Endothelial cell of umbilical vein (primary cell): ENCODE results near the gene RASL11A. TPM values are rescaled to one million over a fixed set of nuclear protein-coding genes. Genes with fewer than 3 reads are reported as not detected.

ENCODE experiments used
- BruUV-seq: library from RNA; stranded (reverse); fragments of 400-500 nt; replicated peaks from 2 replicates; lab custom pipeline; 2021; lab: Mats Ljungman, UMichigan
- CTCF ChIA-PET: fragments of 300-600, 350-600 bp; sonication (Branson Sonifier 250); formaldehyde crosslinking; loops from one replicate; lab custom pipeline; 2021; ENCODE audit warnings: antibody characterized with exemption, inconsistent platforms; lab: Charles Lee
- POLR2A ChIA-PET: fragments of 300-600, 350-600 bp; sonication (Branson Sonifier 250); formaldehyde crosslinking; loops from one replicate; lab custom pipeline; 2021; ENCODE audit warnings: antibody characterized with exemption, inconsistent platforms; lab: Charles Lee
- DNase-seq: peaks from one replicate; pipeline ENCODE4 v3.0.0-alpha.2; 2011; ENCODE audit warnings: low read depth, low spot score
- FAIRE-seq: peaks from 2 replicates; lab custom pipeline; 2011; peaks lifted over from hg19 to GRCh38; lab: Jason Lieb, UNC
- H2AFZ ChIP-seq: 2 replicates; pipeline ENCODE4 v1.6.0; 2012; ENCODE audit warnings: low read depth, low read length, control low read depth, inconsistent platforms
- H3K27ac ChIP-seq: 2 replicates; pipeline ENCODE4 v1.5.1; 2011; ENCODE audit warnings: low read depth, mild to moderate bottlenecking, control low read depth, low read length, moderate library complexity; ENCODE audit not compliant: insufficient read depth
- H3K27me3 ChIP-seq, 2 experiments: 2 replicates each; pipeline versions ENCODE4 v1.6.0 to v1.6.1; 2011; ENCODE audit warnings: low read length in 2 of 2, mixed read lengths in 1 of 2; ENCODE audit not compliant: control insufficient read depth in 2 of 2, insufficient read depth in 2 of 2
- H3K36me3 ChIP-seq, 2 experiments: 2 replicates in 1 of 2; 3 replicates in 1 of 2; pipeline ENCODE4 v1.5.1; 2011; ENCODE audit warnings: low read length in 2 of 2, mild to moderate bottlenecking in 1 of 2, moderate library complexity in 1 of 2; ENCODE audit not compliant: control insufficient read depth in 2 of 2, insufficient read depth in 2 of 2; ENCODE audit errors: extremely low read depth in 1 of 2
- H3K4me1 ChIP-seq: 3 replicates; pipeline ENCODE4 v1.5.1; 2011; ENCODE audit warnings: mild to moderate bottlenecking, low read length; ENCODE audit not compliant: control insufficient read depth, insufficient read depth; ENCODE audit errors: extremely low read depth
- H3K4me2 ChIP-seq: 2 replicates; pipeline ENCODE4 v1.6.1; 2011; ENCODE audit warnings: low read length, control low read depth, mixed read lengths; ENCODE audit not compliant: insufficient read depth
- H3K4me3 ChIP-seq, 3 experiments: fragments of 200-600 bp in 1 of 3; sonication (generic), shearing (Covaris generic) in 1 of 3; replicated peaks in 1 of 3; 2 replicates each; pipeline ENCODE4 v1.5.1; 2011 to 2016; ENCODE audit warnings: control low read depth in 3 of 3, low read length in 3 of 3, mild to moderate bottlenecking in 2 of 3, inconsistent platforms in 1 of 3, low read depth in 1 of 3, moderate library complexity in 1 of 3; ENCODE audit not compliant: insufficient read depth in 1 of 3
- H3K79me2 ChIP-seq: 2 replicates; pipeline ENCODE4 v1.6.0; 2012; ENCODE audit warnings: low read length, inconsistent platforms; ENCODE audit not compliant: control insufficient read depth, insufficient read depth
- H3K9ac ChIP-seq: replicated peaks from 2 replicates; pipeline ENCODE3; 2011; ENCODE audit warnings: low read length, control low read depth; ENCODE audit not compliant: insufficient read depth; ENCODE audit errors: extremely low read depth
- H3K9me1 ChIP-seq: replicated peaks from 3 replicates; pipeline ENCODE4 v1.6.0; 2011; ENCODE audit warnings: mild to moderate bottlenecking, low read length; ENCODE audit not compliant: control insufficient read depth, insufficient read depth; ENCODE audit errors: extremely low read depth
- H3K9me3 ChIP-seq: replicated peaks from 2 replicates; pipeline ENCODE4 v1.5.1; 2012; ENCODE audit warnings: low read length, inconsistent platforms; ENCODE audit not compliant: control insufficient read depth, insufficient read depth
- H4K20me1 ChIP-seq: replicated peaks from 2 replicates; pipeline ENCODE3; 2011; ENCODE audit warnings: mild to moderate bottlenecking, low read length; ENCODE audit not compliant: control insufficient read depth, insufficient read depth; ENCODE audit errors: extremely low read depth
- EZH2 ChIP-seq: IDR thresholded peaks from 2 replicates; pipeline ENCODE4 v1.6.1; 2012; ENCODE audit warnings: borderline replicate concordance, low read depth, mild to moderate bottlenecking, moderate library complexity, low read length, inconsistent platforms; ENCODE audit not compliant: severe bottlenecking
- FOS ChIP-seq: IDR thresholded peaks from 2 replicates; pipeline ENCODE4 v1.6.1; 2011; ENCODE audit warnings: mild to moderate bottlenecking, low read length, moderate library complexity, borderline replicate concordance; ENCODE audit not compliant: insufficient read depth
- GATA2 ChIP-seq: IDR thresholded peaks from 2 replicates; pipeline ENCODE4 v1.7.0; 2011; ENCODE audit warnings: low read depth, mild to moderate bottlenecking, moderate library complexity, mixed read lengths, low read length; ENCODE audit not compliant: insufficient read length, insufficient read depth
- JUN ChIP-seq: IDR thresholded peaks from 2 replicates; pipeline ENCODE4 v1.6.1; 2011; ENCODE audit warnings: borderline replicate concordance, low read depth; ENCODE audit not compliant: insufficient read length, insufficient read depth
- MYC ChIP-seq: IDR thresholded peaks from one replicate; pipeline ENCODE4 v1.6.1; 2011; ENCODE audit warnings: mild to moderate bottlenecking, low read depth, low read length
- POLR2A ChIP-seq: IDR thresholded peaks from 2 replicates; pipeline ENCODE4 v1.6.1; 2012; ENCODE audit warnings: low read depth, mild to moderate bottlenecking, control low read depth, low read length
- POLR2AphosphoS5 ChIP-seq: IDR thresholded peaks from 2 replicates; pipeline ENCODE4 v1.6.1; 2012; ENCODE audit warnings: low read depth, mild to moderate bottlenecking, control low read depth, low read length, moderate library complexity; ENCODE audit not compliant: insufficient read depth
- dilution Hi-C: fragments of 300-500 bp; cut with MboI; formaldehyde crosslinking; loops from one replicate; pipeline ENCODE4 v1.15.0; 2019; ENCODE audit warnings: low sequenced_read_pairs; ENCODE audit not compliant: extremely low pct_ligation_motif_present
- intact Hi-C: fragments of 100-400 bp; cut with micrococcal nuclease; formaldehyde crosslinking; loops from one replicate; pipeline ENCODE4 v1.10.0; 2022
- polyA plus RNA-seq, 4 experiments: library from polyadenylated mRNA; depleted of rRNA in 3 of 4; stranded (reverse) in 3 of 4; unstranded in 1 of 4; fragments of >200 nt; gene quantifications; 2 replicates each; pipeline versions ENCODE4 v1.2.1 to v1.2.3, GENCODE V29; 2011 to 2012; ENCODE audit warnings: missing spikeins in 1 of 4
- total RNA-seq: library from RNA; stranded (reverse); gene quantifications from 2 replicates; pipeline ENCODE4 v1.2.3, GENCODE V29; 2021
- TF ChIP-seq, protein P1 (sequence below), 2 donors: IDR thresholded peaks; 1 replicate in 1 of 2; 2 replicates in 1 of 2; pipeline ENCODE4 v1.5.1; 2011; ENCODE audit warnings: low read length in 2 of 2, mild to moderate bottlenecking in 2 of 2, moderate library complexity in 2 of 2, control low read depth in 1 of 2, inconsistent platforms in 1 of 2, low read depth in 1 of 2; ENCODE audit not compliant: insufficient read depth in 1 of 2; ENCODE audit errors: extremely low read depth in 1 of 2
- TF ChIP-seq, protein P2 (sequence below): IDR thresholded peaks from 2 replicates; pipeline ENCODE4 v1.6.1; 2011; ENCODE audit not compliant: insufficient read depth, insufficient read length

The RASL11A gene
- total and polyA plus RNA-seq, 2 donors (not counting 3 experiments of a cell fraction or from before 2014, with no cell fraction given): 1.2 to 1.3 TPM

DNA sequence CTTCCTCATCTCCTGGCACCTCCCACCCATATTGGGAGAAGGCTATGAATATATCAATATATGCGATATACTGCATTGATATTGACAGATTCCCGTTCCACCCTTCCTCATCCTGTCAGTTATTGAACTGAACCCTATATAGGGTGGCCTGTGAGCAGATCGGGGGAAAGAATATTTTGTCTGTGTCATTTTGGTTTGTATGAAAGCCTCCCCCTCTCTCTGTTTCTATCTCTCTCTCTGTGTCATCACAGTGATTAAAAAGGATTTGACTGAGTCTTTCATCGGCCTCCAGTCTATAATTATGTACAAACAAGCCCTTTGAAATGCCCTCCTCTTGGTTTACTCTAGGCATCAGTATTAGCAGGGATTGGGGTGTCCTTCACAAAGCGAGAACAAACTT is 35.7 kb downstream of the RASL11A start:
- H3K4me1 ChIP-seq: no peaks in the 10 kb centered on the region
- DNase-seq (no peak), FAIRE-seq (no peak)
- H3K4me2 ChIP-seq: no peak overlapping the region
- no peak overlapping the region for H3K4me3 ChIP-seq
- no peak overlapping the region for H3K9ac ChIP-seq
- no peak overlapping the region for H3K27ac ChIP-seq
- TF ChIP-seq, protein P1, sequence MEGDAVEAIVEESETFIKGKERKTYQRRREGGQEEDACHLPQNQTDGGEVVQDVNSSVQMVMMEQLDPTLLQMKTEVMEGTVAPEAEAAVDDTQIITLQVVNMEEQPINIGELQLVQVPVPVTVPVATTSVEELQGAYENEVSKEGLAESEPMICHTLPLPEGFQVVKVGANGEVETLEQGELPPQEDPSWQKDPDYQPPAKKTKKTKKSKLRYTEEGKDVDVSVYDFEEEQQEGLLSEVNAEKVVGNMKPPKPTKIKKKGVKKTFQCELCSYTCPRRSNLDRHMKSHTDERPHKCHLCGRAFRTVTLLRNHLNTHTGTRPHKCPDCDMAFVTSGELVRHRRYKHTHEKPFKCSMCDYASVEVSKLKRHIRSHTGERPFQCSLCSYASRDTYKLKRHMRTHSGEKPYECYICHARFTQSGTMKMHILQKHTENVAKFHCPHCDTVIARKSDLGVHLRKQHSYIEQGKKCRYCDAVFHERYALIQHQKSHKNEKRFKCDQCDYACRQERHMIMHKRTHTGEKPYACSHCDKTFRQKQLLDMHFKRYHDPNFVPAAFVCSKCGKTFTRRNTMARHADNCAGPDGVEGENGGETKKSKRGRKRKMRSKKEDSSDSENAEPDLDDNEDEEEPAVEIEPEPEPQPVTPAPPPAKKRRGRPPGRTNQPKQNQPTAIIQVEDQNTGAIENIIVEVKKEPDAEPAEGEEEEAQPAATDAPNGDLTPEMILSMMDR (IDR thresholded peaks at IDR 0.05; ENCODE audit: extremely low read depth in 1 of 2, insufficient read depth in 1 of 2, low read depth in 1 of 2, low read length in 2 of 2): no peak
- TF ChIP-seq MYC: no peak
- no peak for TF ChIP-seq POLR2A
- TF ChIP-seq POLR2AphosphoS5: no peak
- no peak for TF ChIP-seq EZH2
- TF ChIP-seq GATA2: no peak
- TF ChIP-seq FOS: no peak
- TF ChIP-seq, protein P2, sequence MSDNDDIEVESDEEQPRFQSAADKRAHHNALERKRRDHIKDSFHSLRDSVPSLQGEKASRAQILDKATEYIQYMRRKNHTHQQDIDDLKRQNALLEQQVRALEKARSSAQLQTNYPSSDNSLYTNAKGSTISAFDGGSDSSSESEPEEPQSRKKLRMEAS: no peak
- TF ChIP-seq JUN: no peak
- H3K79me2 ChIP-seq: no peaks in the 10 kb centered on the region
- no peaks in the 10 kb centered on the region for H3K9me1 ChIP-seq
- ChIA-PET POLR2A (no interaction called here), CTCF (interaction anchor here (1.1 kb wide), 1 partner anchor 321 kb away, joined by 3 read pairs; no protein-coding TSS in a partner anchor)
- peaks cover 0 to 2% of the 10 kb centered on the region in 2 experiments for H3K27me3 ChIP-seq
- H4K20me1 ChIP-seq: no peaks in the 10 kb centered on the region
- BruUV-seq: no TSS peak
- H2AFZ ChIP-seq: no peak overlapping the region
- dilution Hi-C loops: no loop called here
- intact Hi-C loops: no loop called here
- no peaks in the 10 kb centered on the region for H3K36me3 ChIP-seq
- H3K9me3 ChIP-seq: no peaks in the 10 kb centered on the region
